Neural cell (in vitro differentiated cells): Measurements from ENCODE around the gene EXD3. TPM values are rescaled to one million over a fixed set of nuclear protein-coding genes. Genes with fewer than 3 reads are reported as not detected.
A peak's percentile ranks its signal among the peaks of the same experiment; 100 is the strongest.

Experiments used
- H2AFZ ChIP-seq: fragments of 200-600, 300-800 bp; sonication (generic), shearing (Covaris generic); 2 replicates; pipeline ENCODE4 v1.6.0; 2014; ENCODE audit warnings: low read depth, mild to moderate bottlenecking, antibody characterized with exemption, low read length, moderate library complexity
- H3F3A ChIP-seq: fragments of 200-600 bp; shearing (Covaris generic); 2 replicates; pipeline ENCODE4 v1.6.1; 2016; ENCODE audit warnings: mild to moderate bottlenecking, moderate library complexity, mixed read lengths, antibody characterized with exemption, low read length; ENCODE audit not compliant: insufficient read depth, poor library complexity, severe bottlenecking
- H3K27ac ChIP-seq: fragments of 200-600, 300-800 bp; sonication (generic), shearing (Covaris generic); 2 replicates; pipeline ENCODE4 v1.5.1; 2014; ENCODE audit warnings: mild to moderate bottlenecking, low read length, moderate library complexity
- H3K27me3 ChIP-seq: fragments of 300-800, 200-600 bp; sonication (generic), shearing (Covaris generic); 2 replicates; pipeline ENCODE4 v1.6.0; 2014; ENCODE audit warnings: mild to moderate bottlenecking, low read depth, low read length, moderate library complexity; ENCODE audit not compliant: insufficient read depth
- H3K36me3 ChIP-seq: fragments of 300-800, 200-600 bp; sonication (generic), shearing (Covaris generic); 2 replicates; pipeline ENCODE4 v1.5.1; 2014; ENCODE audit warnings: mild to moderate bottlenecking, antibody characterized with exemption, low read length, moderate library complexity; ENCODE audit not compliant: insufficient read depth
- H3K4me2 ChIP-seq: fragments of 300-800, 200-600 bp; sonication (generic), shearing (Covaris generic); 2 replicates; pipeline ENCODE4 v1.6.0; 2014; ENCODE audit warnings: mild to moderate bottlenecking, low read length
- H3K4me3 ChIP-seq: fragments of 300-800, 200-600 bp; sonication (generic), shearing (Covaris generic); 2 replicates; pipeline ENCODE4 v1.5.1; 2014; ENCODE audit warnings: mild to moderate bottlenecking, low read length, moderate library complexity
- H3K79me2 ChIP-seq: fragments of 200-600 bp; shearing (Covaris generic); replicated peaks from 2 replicates; pipeline ENCODE4 v1.6.0; 2014; ENCODE audit warnings: mild to moderate bottlenecking, low read length, moderate library complexity; ENCODE audit not compliant: insufficient read depth
- H3K9ac ChIP-seq: fragments of 300-800, 200-600 bp; sonication (generic), shearing (Covaris generic); 2 replicates; pipeline ENCODE4 v1.6.1; 2016; ENCODE audit warnings: mild to moderate bottlenecking, low read length, mixed read lengths
- H3K9me2 ChIP-seq: fragments of 200-600 bp; shearing (Covaris generic); 2 replicates; pipeline ENCODE4 v1.6.1; 2016; ENCODE audit warnings: mild to moderate bottlenecking, low read length, mixed read lengths; ENCODE audit not compliant: insufficient read depth
- H3K9me3 ChIP-seq: fragments of 200-600, 300-800 bp; sonication (generic), shearing (Covaris generic); 2 replicates; pipeline ENCODE4 v1.6.1; 2016; ENCODE audit warnings: mild to moderate bottlenecking, mixed run types, low read length, moderate library complexity, mixed read lengths
- H4K20me1 ChIP-seq: fragments of 200-600 bp; shearing (Covaris generic); 2 replicates; pipeline ENCODE4 v1.6.1; 2016; ENCODE audit warnings: mild to moderate bottlenecking, mixed run types; ENCODE audit not compliant: insufficient read depth
- CTCF ChIP-seq: fragments of 450-650 bp; IDR thresholded peaks from 2 replicates; pipeline ENCODE4 v1.5.1; 2014; ENCODE audit warnings: antibody characterized with exemption, mild to moderate bottlenecking, moderate library complexity; ENCODE audit not compliant: poor library complexity, severe bottlenecking
- EP300 ChIP-seq: fragments of 450-650 bp; conservative IDR thresholded peaks from 2 replicates; pipeline ENCODE4 v1.6.1; 2014; ENCODE audit warnings: antibody characterized with exemption, mild to moderate bottlenecking, moderate library complexity; ENCODE audit not compliant: poor library complexity, severe bottlenecking
- EZH2 ChIP-seq: fragments of 200-600, 300-800 bp; shearing (Covaris generic), sonication (generic); IDR thresholded peaks from 2 replicates; pipeline ENCODE4 v1.6.1; 2014; ENCODE audit warnings: antibody characterized with exemption, low read length, borderline replicate concordance, mild to moderate bottlenecking; ENCODE audit not compliant: insufficient read depth, poor library complexity, severe bottlenecking
- MXI1 ChIP-seq: fragments of 450-650 bp; conservative IDR thresholded peaks from 2 replicates; pipeline ENCODE4 v1.6.1; 2014; ENCODE audit warnings: antibody characterized with exemption, mild to moderate bottlenecking; ENCODE audit not compliant: poor library complexity, severe bottlenecking
- POLR2AphosphoS5 ChIP-seq: IDR thresholded peaks from 2 replicates; pipeline ENCODE4 v1.6.1; 2012
- RAD21 ChIP-seq: fragments of 450-650 bp; conservative IDR thresholded peaks from 2 replicates; pipeline ENCODE4 v1.6.1; 2014; ENCODE audit warnings: antibody characterized with exemption, mild to moderate bottlenecking, moderate library complexity
- REST ChIP-seq: IDR thresholded peaks from 2 replicates; pipeline ENCODE4 v1.6.1; 2012; ENCODE audit warnings: borderline replicate concordance
- SMC3 ChIP-seq: fragments of 450-650 bp; conservative IDR thresholded peaks from 2 replicates; pipeline ENCODE4 v1.6.1; 2014; ENCODE audit warnings: antibody characterized with exemption, mild to moderate bottlenecking, moderate library complexity; ENCODE audit not compliant: poor library complexity
- TAF1 ChIP-seq: IDR thresholded peaks from 2 replicates; pipeline ENCODE4 v1.6.1; 2012; ENCODE audit warnings: low read depth
- polyA plus RNA-seq: library from polyadenylated mRNA; depleted of rRNA; stranded (reverse); fragments of >200 nt; gene quantifications from 2 replicates; pipeline ENCODE4 v1.2.3, GENCODE V29; 2014

The EXD3 gene
- polyA plus RNA-seq, 1 donor from 2014 or later = 32.9 TPM

GRCh38 chr9:137456864-137457405 lies 34.0 kb upstream of the EXD3 start:
- no peaks in the 10 kb centered on the region for H3K9me3 ChIP-seq
- H2AFZ ChIP-seq = no peak overlapping the region
- H3K4me2 ChIP-seq = no peak overlapping the region

More at GRCh38 chr9:137456864-137457405, 34.0 kb upstream of the EXD3 start:
- no peak overlapping the region for H3K9ac ChIP-seq
- H3F3A ChIP-seq = no peaks in the 10 kb centered on the region
- H4K20me1 ChIP-seq = no peaks in the 10 kb centered on the region
- TF ChIP-seq SMC3 (no peak), MXI1 (no peak), EZH2 (no peak), CTCF (no peak), POLR2AphosphoS5 (no peak), EP300 (no peak), RAD21 (no peak), TAF1 (no peak), REST (no peak)
- no peaks in the 10 kb centered on the region for H3K27me3 ChIP-seq
- H3K79me2 ChIP-seq = no peaks in the 10 kb centered on the region
- H3K27ac ChIP-seq = no peak overlapping the region
- peak overlapping the region; percentile 94 for H3K4me3 ChIP-seq
- H3K36me3 ChIP-seq = no peaks in the 10 kb centered on the region
- no peaks in the 10 kb centered on the region for H3K9me2 ChIP-seq
